Fibroblast of lung (primary cell): ENCODE data around the gene NKTR. TPM values are rescaled to one million over a fixed set of nuclear protein-coding genes. Genes with fewer than 3 reads are reported as not detected.

Source experiments
- DNase-seq, 2 donors: peaks; one replicate each; pipeline versions ENCODE4 v3.0.0 to v3.0.0-alpha.2; 2010; ENCODE audit warnings: low read depth in 2 of 2
- H2AFZ ChIP-seq: 2 replicates; pipeline ENCODE4 v1.5.1; 2012; ENCODE audit warnings: low read length, control low read depth, inconsistent platforms
- H3K27ac ChIP-seq: 2 replicates; pipeline ENCODE4 v1.5.1; 2011; ENCODE audit warnings: low read length, control low read depth; ENCODE audit not compliant: insufficient read depth
- H3K27me3 ChIP-seq: 2 replicates; pipeline ENCODE4 v1.5.1; 2011; ENCODE audit warnings: mild to moderate bottlenecking, low read length; ENCODE audit not compliant: control insufficient read depth, insufficient read depth
- H3K36me3 ChIP-seq: 2 replicates; pipeline ENCODE4 v1.5.1; 2011; ENCODE audit warnings: low read length; ENCODE audit not compliant: control insufficient read depth, insufficient read depth
- H3K4me1 ChIP-seq: 2 replicates; pipeline ENCODE4 v1.5.1; 2011; ENCODE audit warnings: low read length; ENCODE audit not compliant: control insufficient read depth, insufficient read depth; ENCODE audit errors: extremely low read depth
- H3K4me2 ChIP-seq: 2 replicates; pipeline ENCODE4 v1.5.1; 2011; ENCODE audit warnings: low read length, control low read depth; ENCODE audit not compliant: insufficient read depth; ENCODE audit errors: extremely low read depth
- H3K4me3 ChIP-seq, 4 experiments: fragments of 200-600 bp in 1 of 4; sonication (generic) in 1 of 4; replicated peaks in 1 of 4; 2 replicates each; pipeline ENCODE4 v1.5.1; 2011 to 2016; ENCODE audit warnings: low read length in 4 of 4, low read depth in 3 of 4, mild to moderate bottlenecking in 3 of 4, control low read depth in 2 of 4, inconsistent platforms in 1 of 4, mixed read lengths in 1 of 4; ENCODE audit not compliant: insufficient read depth in 1 of 4; ENCODE audit errors: control extremely low read depth in 1 of 4
- H3K79me2 ChIP-seq: 2 replicates; pipeline ENCODE4 v1.5.1; 2012; ENCODE audit warnings: mild to moderate bottlenecking, low read length, inconsistent platforms; ENCODE audit not compliant: control insufficient read depth, insufficient read depth
- H3K9ac ChIP-seq: 2 replicates; pipeline ENCODE4 v1.5.1; 2011; ENCODE audit warnings: mild to moderate bottlenecking, low read length, control low read depth; ENCODE audit not compliant: insufficient read depth
- H3K9me3 ChIP-seq: 2 replicates; pipeline ENCODE4 v1.5.1; 2012; ENCODE audit warnings: low read depth, low read length; ENCODE audit not compliant: control insufficient read depth, insufficient read depth
- H4K20me1 ChIP-seq: 2 replicates; pipeline ENCODE4 v1.5.1; 2011; ENCODE audit warnings: low read length; ENCODE audit not compliant: control insufficient read depth, insufficient read depth; ENCODE audit errors: extremely low read depth
- CTCF ChIP-seq, 2 donors: IDR thresholded peaks in 1 of 2; conservative IDR thresholded peaks in 1 of 2; 1 replicate in 1 of 2; 2 replicates in 1 of 2; pipeline ENCODE4 v1.5.1; 2011 to 2012; ENCODE audit warnings: low read length in 2 of 2, control low read depth in 1 of 2, inconsistent platforms in 1 of 2, low read depth in 1 of 2, mild to moderate bottlenecking in 1 of 2
- EZH2 ChIP-seq: IDR thresholded peaks from 2 replicates; pipeline ENCODE4 v1.5.1; 2012; ENCODE audit warnings: low read length, control low read depth, mild to moderate bottlenecking; ENCODE audit errors: missing control alignments
- polyA plus RNA-seq, 2 donors: library from polyadenylated mRNA; depleted of rRNA in 1 of 2; stranded (reverse) in 1 of 2; unstranded in 1 of 2; fragments of >200 nt; gene quantifications; 2 replicates each; pipeline ENCODE4 v1.2.1, GENCODE V29; 2011 to 2012; ENCODE audit warnings: missing spikeins in 1 of 2
- total RNA-seq: library from RNA; depleted of rRNA; stranded (reverse); fragments of >200 nt; gene quantifications from 2 replicates; pipeline ENCODE4 v1.2.1, GENCODE V29; 2014

NKTR gene
- total and polyA plus RNA-seq, 2 donors (not counting 1 experiment from before 2014, with no cell fraction given): 26.4 to 44.6 TPM

DNA sequence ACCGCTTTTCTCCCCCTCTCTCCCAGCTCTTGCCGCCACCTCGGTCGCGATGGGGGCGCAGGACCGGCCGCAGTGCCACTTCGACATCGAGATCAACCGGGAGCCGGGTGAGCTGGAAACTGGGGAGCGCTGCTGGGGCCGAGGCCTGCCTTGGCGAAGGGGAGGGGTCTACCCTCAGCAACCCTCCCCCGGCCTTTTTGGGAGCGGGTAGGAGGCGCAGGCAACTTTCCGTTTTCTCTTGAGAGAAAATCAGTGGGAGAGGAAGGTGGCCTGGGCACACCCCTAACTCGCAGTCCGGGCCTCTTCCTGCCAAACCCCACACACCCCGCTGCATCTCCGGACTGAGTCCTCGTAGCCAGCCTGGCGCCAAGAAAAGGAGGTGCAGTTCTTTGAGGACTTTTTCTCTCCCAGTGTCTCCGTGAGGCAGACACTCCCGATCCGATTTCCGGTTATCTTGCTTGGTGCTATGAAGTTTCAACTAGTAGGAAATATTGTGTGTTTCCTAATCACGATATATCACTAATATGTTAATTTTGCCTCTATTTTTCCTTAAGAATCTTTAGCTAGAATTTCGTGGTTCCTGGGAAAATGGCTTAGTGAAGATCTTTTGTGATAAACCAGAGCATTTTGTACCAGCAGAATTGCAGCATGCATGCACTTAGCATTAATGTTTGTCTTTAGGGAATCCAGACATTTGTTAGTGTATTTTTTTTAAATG is 631 bp downstream of the NKTR start:
- no peaks in the 10 kb centered on the region for H3K27me3 ChIP-seq
- H3K79me2 ChIP-seq: peaks cover 50% of the 10 kb centered on the region
- H3K4me1 ChIP-seq: peaks cover 3% of the 10 kb centered on the region
- no peaks in the 10 kb centered on the region for H3K36me3 ChIP-seq
- peak; percentile 61 to 77 for DNase-seq
- H3K27ac ChIP-seq: peak overlapping the region; percentile 76
- H3K9me3 ChIP-seq: no peaks in the 10 kb centered on the region
- H4K20me1 ChIP-seq: peaks cover 3% of the 10 kb centered on the region
- peak overlapping the region; percentile 91 for H3K9ac ChIP-seq
- peak overlapping the region; percentile 33 for H2AFZ ChIP-seq
- H3K4me2 ChIP-seq: peak overlapping the region; percentile 80
- TF ChIP-seq EZH2 (no peak), CTCF (conservative IDR thresholded peaks at IDR 0.05 in 1 of 2, IDR thresholded peaks at IDR 0.05 in 1 of 2; ENCODE audit: low read depth in 1 of 2, low read length in 2 of 2) (peak in 1 of 2 donors; percentile 15)
- peak overlapping the region; percentile 57 to 97 (median 78) for H3K4me3 ChIP-seq

GRCh38 chr3:42601896-42602581 is 1.6 kb downstream of the NKTR start:
- Histone ChIP-seq H2AFZ (no peak overlapping the region), H3K4me2 (peak overlapping the region; percentile 80), H4K20me1 (peaks cover 3% of the 10 kb centered on the region), H3K27ac (no peak overlapping the region), H3K36me3 (no peaks in the 10 kb centered on the region), H3K27me3 (no peaks in the 10 kb centered on the region), H3K9ac (no peak overlapping the region), H3K79me2 (peaks cover 58% of the 10 kb centered on the region), H3K4me1 (peaks cover 3% of the 10 kb centered on the region), H3K4me3 (peak overlapping the region; percentile 57 to 97 (median 78)), H3K9me3 (no peaks in the 10 kb centered on the region)
- DNase-seq: peak; percentile 7 to 24
- TF ChIP-seq CTCF (conservative IDR thresholded peaks at IDR 0.05 in 1 of 2, IDR thresholded peaks at IDR 0.05 in 1 of 2; ENCODE audit: low read depth in 1 of 2, low read length in 2 of 2) (peak in 1 of 2 donors; percentile 32), EZH2 (no peak)

- Histone ChIP-seq H3K9ac (no peak overlapping the region), H3K27me3 (no peaks in the 10 kb centered on the region), H3K9me3 (no peaks in the 10 kb centered on the region), H3K4me3 (peak overlapping the region in 1 of 4 experiments; percentile 89), H3K27ac (no peak overlapping the region), H2AFZ (no peak overlapping the region), H4K20me1 (peaks cover 3% of the 10 kb centered on the region), H3K79me2 (peaks cover 67% of the 10 kb centered on the region), H3K36me3 (no peaks in the 10 kb centered on the region), H3K4me2 (no peak overlapping the region), H3K4me1 (peaks cover 3% of the 10 kb centered on the region)
- no peak for DNase-seq
- TF ChIP-seq CTCF (conservative IDR thresholded peaks at IDR 0.05 in 1 of 2, IDR thresholded peaks at IDR 0.05 in 1 of 2; ENCODE audit: low read depth in 1 of 2, low read length in 2 of 2) (no peak), EZH2 (no peak)
Observed at GRCh38 chr3:42602961-42603360, 2.5 kb downstream of the NKTR start.
